ENCODE data around the gene MCRS1. TPM values are rescaled to one million over a fixed set of nuclear protein-coding genes. Genes with fewer than 3 reads are reported as not detected.

MCRS1 gene
- total RNA-seq, 1 donor from 2014 or later: 50.0 TPM

- Histone ChIP-seq H3K27me3 (ENCODE audit: low read depth) (no peaks in the 10 kb centered on the region), H3K9me3 (no peaks in the 10 kb centered on the region), H3K36me3 (peaks cover 93% of the 10 kb centered on the region), H3K4me1 (no peaks in the 10 kb centered on the region), H3K4me3 (no peak overlapping the region), H3K27ac (no peak overlapping the region)
- intact Hi-C loops (cut with DNase I): no loop called here
- TF ChIP-seq, protein P1, sequence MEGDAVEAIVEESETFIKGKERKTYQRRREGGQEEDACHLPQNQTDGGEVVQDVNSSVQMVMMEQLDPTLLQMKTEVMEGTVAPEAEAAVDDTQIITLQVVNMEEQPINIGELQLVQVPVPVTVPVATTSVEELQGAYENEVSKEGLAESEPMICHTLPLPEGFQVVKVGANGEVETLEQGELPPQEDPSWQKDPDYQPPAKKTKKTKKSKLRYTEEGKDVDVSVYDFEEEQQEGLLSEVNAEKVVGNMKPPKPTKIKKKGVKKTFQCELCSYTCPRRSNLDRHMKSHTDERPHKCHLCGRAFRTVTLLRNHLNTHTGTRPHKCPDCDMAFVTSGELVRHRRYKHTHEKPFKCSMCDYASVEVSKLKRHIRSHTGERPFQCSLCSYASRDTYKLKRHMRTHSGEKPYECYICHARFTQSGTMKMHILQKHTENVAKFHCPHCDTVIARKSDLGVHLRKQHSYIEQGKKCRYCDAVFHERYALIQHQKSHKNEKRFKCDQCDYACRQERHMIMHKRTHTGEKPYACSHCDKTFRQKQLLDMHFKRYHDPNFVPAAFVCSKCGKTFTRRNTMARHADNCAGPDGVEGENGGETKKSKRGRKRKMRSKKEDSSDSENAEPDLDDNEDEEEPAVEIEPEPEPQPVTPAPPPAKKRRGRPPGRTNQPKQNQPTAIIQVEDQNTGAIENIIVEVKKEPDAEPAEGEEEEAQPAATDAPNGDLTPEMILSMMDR (IDR thresholded peaks at IDR 0.05): no peak
- ATAC-seq (no peak), DNase-seq (no peak)
These were observed 7.2 kb downstream of the MCRS1 start for GRCh38 chr12:49560695-49561094.

DNA sequence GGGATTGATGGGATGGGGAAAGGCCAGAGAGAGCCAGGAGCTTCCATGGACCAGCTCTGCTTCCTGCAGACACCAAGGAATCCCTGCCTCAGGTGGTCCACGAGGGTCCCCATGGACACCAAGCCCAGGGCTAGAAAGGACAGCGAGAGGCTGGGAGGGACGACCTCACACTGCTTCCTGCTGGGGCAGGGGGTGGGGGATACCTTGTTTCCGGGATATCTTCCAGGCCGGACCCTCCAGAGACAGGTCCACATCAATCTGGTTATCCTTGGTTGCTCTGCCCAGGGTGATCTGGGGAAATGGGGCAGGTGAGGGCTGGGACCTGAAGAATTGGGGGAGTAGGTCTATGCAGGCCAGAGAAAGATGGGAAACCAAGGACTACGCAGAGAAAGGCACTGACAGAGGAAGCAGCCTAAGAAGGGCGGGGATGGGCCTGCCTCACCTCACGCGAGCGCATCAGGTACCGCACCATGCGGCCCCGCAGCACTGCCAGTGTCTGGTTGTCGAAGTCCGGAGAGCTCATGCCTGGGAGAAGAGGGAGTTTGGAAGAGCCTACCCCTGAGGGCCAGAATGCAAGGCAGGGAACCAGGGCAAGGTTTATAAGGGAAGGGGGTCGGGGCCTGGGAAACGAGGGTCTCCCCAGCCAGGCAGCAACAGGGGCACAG, 8.8 kb downstream of the MCRS1 start:
- no peaks in the 10 kb centered on the region for H3K4me1 ChIP-seq
- H3K36me3 ChIP-seq: peaks cover 78% of the 10 kb centered on the region
- no peak overlapping the region for H3K27ac ChIP-seq
- TF ChIP-seq, protein P1 (IDR thresholded peaks at IDR 0.05): no peak
- no peak overlapping the region for H3K4me3 ChIP-seq
- H3K27me3 ChIP-seq (ENCODE audit: low read depth): no peaks in the 10 kb centered on the region
- no peak for ATAC-seq
- DNase-seq: no peak
- no peaks in the 10 kb centered on the region for H3K9me3 ChIP-seq
- intact Hi-C loops (cut with DNase I): no loop called here

GRCh38 chr12:49558526-49558925, 9.4 kb downstream of the MCRS1 start:
- H3K27me3 ChIP-seq (ENCODE audit: low read depth): no peaks in the 10 kb centered on the region
- H3K36me3 ChIP-seq: peaks cover 72% of the 10 kb centered on the region
- no peaks in the 10 kb centered on the region for H3K4me1 ChIP-seq
- DNase-seq (no peak), ATAC-seq (no peak)
- no peaks in the 10 kb centered on the region for H3K9me3 ChIP-seq
- no peak overlapping the region for H3K27ac ChIP-seq
- intact Hi-C loops (cut with DNase I): no loop called here
- TF ChIP-seq, protein P1 (IDR thresholded peaks at IDR 0.05): no peak
- H3K4me3 ChIP-seq: no peak overlapping the region

- Histone ChIP-seq H3K36me3 (peaks cover 66% of the 10 kb centered on the region), H3K4me3 (no peak overlapping the region), H3K9me3 (no peaks in the 10 kb centered on the region), H3K4me1 (no peaks in the 10 kb centered on the region), H3K27me3 (ENCODE audit: low read depth) (no peaks in the 10 kb centered on the region), H3K27ac (no peak overlapping the region)
- DNase-seq: no peak
- TF ChIP-seq, protein P1 (IDR thresholded peaks at IDR 0.05): no peak
- intact Hi-C loops (cut with DNase I): no loop called here
- ATAC-seq: no peak
These were observed 10.1 kb downstream of the MCRS1 start for GRCh38 chr12:49557917-49558215.

DNA sequence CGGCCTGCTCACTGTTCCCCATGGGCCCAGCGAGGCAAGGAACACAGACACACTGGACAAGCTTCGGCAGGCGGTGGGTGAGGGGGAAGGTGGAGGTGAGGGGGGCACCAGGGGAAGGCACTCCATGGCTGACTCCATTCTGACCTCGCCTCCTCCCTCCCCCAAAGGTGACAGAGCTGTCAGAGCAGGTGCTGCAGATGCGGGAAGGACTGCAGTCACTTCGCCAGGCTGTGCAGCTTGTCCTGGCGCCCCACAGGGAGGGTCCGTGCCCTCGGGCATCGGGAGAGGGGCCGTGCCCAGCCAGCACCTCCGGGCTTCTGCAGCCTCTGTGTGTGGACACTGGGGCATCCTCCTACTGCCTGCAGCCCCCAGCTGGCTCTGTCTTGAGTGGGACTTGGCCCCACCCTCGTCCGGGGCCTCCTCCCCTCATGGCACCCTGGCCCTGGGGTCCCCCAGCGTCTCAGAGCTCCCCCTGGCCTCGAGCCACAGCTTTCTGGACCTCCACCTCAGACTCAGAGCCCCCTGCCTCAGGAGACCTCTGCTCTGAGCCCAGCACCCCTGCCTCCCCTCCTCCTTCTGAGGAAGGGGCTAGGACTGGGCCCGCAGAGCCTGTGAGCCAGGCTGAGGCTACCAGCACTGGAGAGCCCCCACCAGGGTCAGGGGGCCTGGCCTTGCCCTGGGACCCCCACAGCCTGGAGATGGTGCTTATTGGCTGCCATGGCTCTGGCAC, 10.6 kb downstream of the MCRS1 start:
- no peak for DNase-seq
- H3K27me3 ChIP-seq (ENCODE audit: low read depth): no peaks in the 10 kb centered on the region
- no peaks in the 10 kb centered on the region for H3K9me3 ChIP-seq
- intact Hi-C loops (cut with DNase I): no loop called here
- peaks cover 60% of the 10 kb centered on the region for H3K36me3 ChIP-seq
- TF ChIP-seq, protein P1 (IDR thresholded peaks at IDR 0.05): no peak
- H3K4me1 ChIP-seq: no peaks in the 10 kb centered on the region
- H3K27ac ChIP-seq: no peak overlapping the region
- peak in 1 of 2 donors; percentile 8 for ATAC-seq
- H3K4me3 ChIP-seq: no peak overlapping the region
